NCI-H2196 treated with DMSO at 0.1 percent for 48 hours (cell line): ENCODE data around the gene EFTUD2.
A peak's percentile ranks its signal among the peaks of the same experiment; 100 is the strongest.
"Not testable (repeated sequence)": the region's sequence is repeated elsewhere in the genome, so short reads cannot be mapped to it uniquely, and the experiment has no call there.

Source experiments
- DNase-seq: peaks from one replicate; lab custom pipeline; 2025; ENCODE audit not compliant: unreplicated experiment; lab: John Stamatoyannopoulos, UW

The EFTUD2 gene

DNA sequence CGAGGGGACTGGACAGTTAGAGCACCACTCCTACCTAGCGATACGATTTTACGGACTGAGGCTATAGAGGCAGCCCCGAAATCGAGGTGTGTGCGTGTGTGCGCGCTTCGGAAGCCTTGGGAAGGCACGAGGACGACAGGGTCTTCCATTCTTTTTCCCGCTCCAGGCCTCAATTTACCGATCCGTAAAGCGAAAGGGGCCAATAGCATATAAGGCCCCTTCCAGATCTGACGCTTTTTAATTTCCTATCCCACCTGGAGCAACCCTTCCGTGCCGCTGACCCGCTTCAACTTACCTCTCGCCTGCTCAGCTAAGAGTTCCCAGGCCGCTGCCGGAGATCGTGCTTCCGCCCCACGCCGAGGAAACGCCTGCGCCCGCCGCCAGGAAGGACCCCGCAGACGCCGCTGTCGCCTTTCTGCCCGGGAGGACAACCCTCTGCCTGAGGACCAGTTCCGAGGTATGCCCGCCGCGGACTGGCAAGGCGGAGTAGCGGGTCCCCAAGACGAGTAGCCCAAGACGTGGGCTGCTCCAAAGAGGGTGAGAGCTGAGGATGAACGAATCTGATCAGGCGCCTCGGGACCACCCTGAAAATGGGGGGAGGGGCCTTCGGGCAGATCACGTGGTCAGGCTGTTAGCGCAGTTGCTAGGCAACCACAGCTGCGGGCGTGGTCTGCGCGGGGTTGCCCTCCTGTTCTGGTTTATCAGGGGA is at the start of gene EFTUD2:
Gene EFTUD2, minus strand, starts transcription at position 372 of the 709 bp plus-strand sequence. CDS start 4,924 bp downstream, outside the sequence.
- DNase-seq: peak; percentile 94

- no peak for DNase-seq
Measured at GRCh38 chr17:44948315-44948795, 49.1 kb upstream of the EFTUD2 start.

GRCh38 chr17:44947461-44948314 is 48.4 kb upstream of the EFTUD2 start, which contains the start of gene KIF18B:
KIF18B (minus strand) TSS chr17:44947773; CDS start chr17:44936344, 11,429 bp downstream.
- peak; percentile 95 for DNase-seq

DNA sequence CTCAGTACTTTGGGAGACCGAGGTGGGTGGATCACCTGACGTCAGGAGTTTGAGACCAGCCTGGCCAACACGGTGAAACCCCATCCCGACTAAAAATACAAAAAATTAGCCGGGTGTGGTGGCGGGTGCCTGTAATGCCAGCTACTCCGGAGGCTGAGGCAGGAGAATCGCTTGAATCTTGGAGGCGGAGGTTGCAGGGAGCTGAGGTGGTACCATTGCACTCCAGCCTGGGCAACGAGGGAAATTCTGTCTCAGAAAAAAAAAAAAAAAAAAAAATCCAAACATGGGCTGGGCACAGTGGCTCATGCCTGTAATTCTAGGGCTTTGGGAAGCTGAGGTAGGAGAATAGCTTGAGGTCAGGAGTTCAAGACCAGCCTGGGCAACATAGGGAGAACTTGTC is 46.4 kb upstream of the EFTUD2 start:
- DNase-seq: not testable (repeated sequence)

- no peak for DNase-seq
Measured at GRCh38 chr17:44942456-44942855, 43.2 kb upstream of the EFTUD2 start.

GRCh38 chr17:44941712-44942331 is 42.6 kb upstream of the EFTUD2 start:
- DNase-seq: no peak

DNA sequence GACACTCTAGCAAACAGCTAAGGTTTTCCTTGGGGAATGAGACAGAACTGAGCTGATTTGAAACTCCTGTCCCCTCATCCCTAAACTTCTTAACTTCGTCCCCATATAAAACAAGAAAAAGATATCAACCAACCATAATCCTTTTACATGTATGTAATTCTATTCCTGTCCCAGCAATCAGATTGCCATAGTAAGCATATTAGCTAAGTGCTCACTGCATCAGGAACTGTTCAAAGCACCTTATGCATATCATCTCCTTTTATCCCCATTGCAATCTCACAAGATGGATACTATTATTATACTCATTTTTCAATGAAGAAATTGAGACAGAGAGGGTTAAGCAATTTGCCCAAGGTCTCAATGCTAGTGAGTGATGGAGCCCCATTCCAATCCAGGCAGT is 41.5 kb upstream of the EFTUD2 start:
- DNase-seq: no peak

DNA sequence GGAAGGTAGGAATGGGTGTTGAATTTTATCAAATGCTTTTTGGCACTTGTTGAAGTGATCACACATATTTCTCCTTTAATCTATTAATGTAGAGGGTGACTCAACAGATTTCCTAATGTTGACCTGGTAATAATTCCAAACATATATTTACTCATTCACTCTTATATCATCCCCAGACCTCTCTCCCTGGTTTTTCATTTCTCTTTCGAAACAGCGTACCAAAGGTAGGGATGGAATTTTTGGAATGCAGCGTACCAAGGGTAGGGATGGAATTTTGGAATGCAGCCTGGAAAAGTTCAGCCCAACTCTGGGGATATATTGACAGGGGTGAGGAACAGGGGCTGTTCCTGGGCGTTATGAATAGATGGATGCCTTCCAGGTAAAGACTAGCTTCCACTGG is 41.1 kb upstream of the EFTUD2 start:
- no peak for DNase-seq

GRCh38 chr17:44935116-44935515 is 35.9 kb upstream of the EFTUD2 start:
- no peak for DNase-seq

DNA sequence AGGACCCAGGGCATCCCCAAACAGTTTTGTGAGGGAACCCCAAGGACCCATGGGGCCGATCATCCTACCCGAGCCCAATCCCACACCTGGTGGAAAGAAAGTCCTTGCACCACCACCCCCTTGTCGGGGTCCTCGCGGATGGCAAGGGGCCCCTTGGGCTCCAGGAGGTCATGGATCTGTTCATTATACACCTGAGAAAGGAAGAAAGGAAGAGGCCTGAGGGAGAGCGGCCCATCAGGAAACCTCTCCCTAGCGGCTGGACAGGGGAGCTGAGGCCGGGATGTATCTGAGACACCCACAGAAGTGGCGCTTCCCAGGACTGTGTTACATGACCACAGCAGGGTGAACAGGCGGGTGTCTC is 35.5 kb upstream of the EFTUD2 start:
- no peak for DNase-seq

GRCh38 chr17:44933824-44934744 is 34.8 kb upstream of the EFTUD2 start:
- DNase-seq: no peak

- DNase-seq: no peak
Measured at GRCh38 chr17:44932787-44933097, 33.5 kb upstream of the EFTUD2 start.

GRCh38 chr17:44932096-44932786 is 33.0 kb upstream of the EFTUD2 start:
- DNase-seq: no peak

- DNase-seq: no peak
Measured at GRCh38 chr17:44931376-44931775, 32.1 kb upstream of the EFTUD2 start.

DNA sequence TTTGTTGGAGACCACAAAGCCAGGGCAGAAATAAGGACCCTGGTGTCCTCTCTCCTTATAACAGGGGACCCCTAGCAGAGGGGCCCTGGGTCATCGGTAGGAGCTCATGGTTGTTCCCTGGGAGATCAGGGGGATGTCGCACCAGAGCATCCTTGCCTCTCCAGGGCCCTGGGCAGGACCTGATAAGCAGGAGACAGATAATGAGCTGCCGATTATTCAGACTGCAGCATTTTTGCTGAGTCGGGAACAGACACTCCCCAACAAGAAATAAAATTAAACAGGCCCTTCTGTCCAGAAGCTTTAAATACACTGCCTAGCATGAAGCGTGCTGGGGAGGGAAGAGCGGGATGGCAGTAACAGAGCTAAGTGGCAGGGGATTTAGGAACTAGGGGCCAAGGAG is 31.4 kb upstream of the EFTUD2 start:
- DNase-seq: no peak

DNA sequence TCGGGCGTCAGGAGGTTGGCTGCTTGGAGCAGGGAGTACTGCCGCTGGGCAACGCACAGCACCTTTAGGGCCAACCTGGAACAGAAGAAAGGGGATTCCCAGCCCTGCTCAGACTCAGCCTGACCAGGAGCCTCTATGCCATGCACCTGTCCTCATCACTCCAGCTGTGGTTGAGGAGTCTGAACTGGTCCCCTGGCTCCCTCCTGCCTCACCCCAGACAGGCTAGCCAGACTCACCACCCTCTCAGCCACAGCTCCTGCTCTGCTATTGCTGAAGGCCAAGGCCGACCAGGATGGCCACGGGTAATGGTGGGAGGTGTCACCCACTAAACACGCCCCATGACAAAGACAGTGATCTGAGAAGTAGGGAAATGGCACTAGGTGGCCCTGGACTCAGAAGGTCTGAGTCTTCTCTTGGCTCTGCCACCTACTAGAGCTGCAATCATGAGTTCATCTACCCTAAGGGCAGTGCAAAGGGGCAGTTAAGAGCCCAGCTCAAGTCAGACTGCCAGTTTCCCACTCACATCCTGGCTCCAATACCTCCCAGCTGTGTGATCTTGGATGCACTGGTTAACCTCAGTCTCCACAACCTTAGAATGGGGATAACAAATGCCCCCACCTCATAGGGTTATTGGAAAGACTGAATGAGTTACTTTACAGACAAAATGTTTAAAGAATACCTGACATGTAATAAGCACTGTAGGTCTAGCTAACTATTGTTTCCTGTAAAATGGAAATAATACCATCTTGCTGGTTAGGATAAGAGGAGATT is 29.9 kb upstream of the EFTUD2 start:
- DNase-seq: no peak

- DNase-seq: no peak
Measured at GRCh38 chr17:44928136-44928535, 28.9 kb upstream of the EFTUD2 start.

DNA sequence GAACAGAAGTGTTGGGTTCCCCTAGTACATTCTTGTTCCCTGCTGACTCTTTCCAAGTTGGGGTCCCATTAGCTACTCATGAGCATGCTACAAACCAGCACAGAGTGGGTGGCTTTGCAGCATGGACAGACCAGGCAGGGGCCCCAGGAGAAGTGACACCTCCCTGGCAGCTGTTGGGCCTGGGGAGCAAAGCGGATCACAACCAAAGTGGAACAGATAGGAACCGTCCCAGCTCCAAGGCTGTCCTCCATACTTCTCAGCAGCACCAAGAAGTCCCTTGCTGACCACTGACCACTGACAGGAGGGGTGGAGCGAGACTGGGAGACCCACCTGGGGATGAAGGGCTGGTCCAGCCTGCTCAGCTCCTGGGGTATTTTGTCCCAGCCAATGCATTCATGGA is 28.5 kb upstream of the EFTUD2 start:
- DNase-seq: no peak

DNA sequence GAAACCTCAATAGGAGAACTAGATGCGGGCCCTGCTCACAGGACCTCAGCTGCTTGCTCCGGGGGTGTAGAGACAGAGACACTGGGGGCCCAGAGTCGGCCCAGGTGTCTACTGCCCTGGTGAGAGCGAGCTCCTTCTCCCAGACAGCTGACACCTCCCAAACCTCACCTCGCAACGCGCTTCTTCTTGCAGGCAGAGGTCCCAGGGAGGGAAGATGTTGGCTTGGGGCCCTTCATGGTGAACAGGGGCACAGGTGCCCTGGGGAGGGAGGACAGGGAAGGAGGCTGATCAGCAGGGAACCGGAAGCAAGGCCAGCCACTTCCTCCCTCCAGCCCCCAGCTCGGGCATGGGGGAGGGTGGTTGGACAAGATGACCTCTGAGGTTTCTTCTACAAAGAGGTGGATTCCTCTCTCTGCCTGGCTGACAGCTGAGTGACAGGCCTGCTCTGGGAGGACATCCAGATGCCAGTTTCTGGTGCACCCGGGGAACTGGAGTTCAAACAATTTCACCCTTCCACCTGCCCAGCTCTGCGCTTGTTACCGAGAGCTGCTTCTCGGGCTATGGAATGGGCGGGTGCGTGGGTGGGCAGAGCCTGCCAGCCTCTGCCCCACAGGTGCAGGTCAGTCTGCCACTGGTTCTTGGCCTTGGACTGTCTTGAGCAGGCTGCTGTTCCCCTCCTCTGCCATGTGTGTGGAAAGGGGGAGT is 27.7 kb upstream of the EFTUD2 start:
- no peak for DNase-seq
